WI38 (cell line): ENCODE data around the gene PIH1D1.
A peak's percentile ranks its signal among the peaks of the same experiment; 100 is the strongest.

Source experiments
- H3K4me3 ChIP-seq: 2 replicates; pipeline ENCODE4 v1.5.1; 2011; ENCODE audit warnings: low read depth, mild to moderate bottlenecking, control low read depth, low read length
- CTCF ChIP-seq: IDR thresholded peaks from 2 replicates; pipeline ENCODE4 v1.5.1; 2012; ENCODE audit warnings: low read depth, mild to moderate bottlenecking, control low read depth, low read length

The PIH1D1 gene

DNA sequence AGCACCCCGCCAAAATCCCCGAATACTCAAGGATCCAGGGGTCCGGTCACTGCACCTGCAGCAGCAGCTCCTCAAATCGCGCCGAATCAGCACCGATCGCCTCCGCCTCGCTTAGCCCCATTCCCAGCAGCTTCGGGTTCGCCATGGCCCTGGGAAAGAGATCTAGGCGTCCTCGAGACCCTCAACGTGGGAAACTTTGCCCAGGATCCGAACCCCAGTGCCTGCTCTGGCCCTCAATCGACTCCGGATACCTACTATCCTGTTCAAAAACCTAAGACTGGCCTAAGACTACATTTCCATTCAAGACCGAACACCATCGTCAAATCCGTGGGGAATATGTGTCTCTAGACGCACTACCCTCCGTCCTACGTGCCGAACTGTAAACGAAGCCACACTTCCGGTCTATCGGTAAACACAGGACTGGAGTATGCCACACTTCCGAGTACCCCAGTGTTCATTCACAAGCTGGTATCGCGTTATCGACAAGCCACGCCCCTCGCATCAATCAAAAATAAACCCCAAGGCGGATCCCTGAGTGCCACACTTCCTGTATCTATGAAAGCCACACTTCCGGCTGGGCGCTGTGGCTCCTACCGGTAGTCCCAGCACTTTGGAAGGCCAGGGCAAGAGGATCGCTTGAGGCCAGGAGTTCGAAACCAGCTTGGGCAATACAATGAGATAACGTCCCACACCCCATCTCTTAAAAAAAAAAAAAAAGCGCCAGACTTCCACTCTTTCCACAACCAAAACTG lies at the start of gene PIH1D1:
Gene PIH1D1 (minus strand): TSS at position 385 of the 752 bp plus-strand sequence. CDS start 240 bp downstream, at position 145.
- TF ChIP-seq CTCF = no peak
- H3K4me3 ChIP-seq = peak within 1 kb of the TSS; percentile 93

- H3K4me3 ChIP-seq = no peak overlapping the region
- no peak for TF ChIP-seq CTCF
These were observed 47.5 kb upstream of the PIH1D1 start for GRCh38 chr19:49499030-49499670.

DNA sequence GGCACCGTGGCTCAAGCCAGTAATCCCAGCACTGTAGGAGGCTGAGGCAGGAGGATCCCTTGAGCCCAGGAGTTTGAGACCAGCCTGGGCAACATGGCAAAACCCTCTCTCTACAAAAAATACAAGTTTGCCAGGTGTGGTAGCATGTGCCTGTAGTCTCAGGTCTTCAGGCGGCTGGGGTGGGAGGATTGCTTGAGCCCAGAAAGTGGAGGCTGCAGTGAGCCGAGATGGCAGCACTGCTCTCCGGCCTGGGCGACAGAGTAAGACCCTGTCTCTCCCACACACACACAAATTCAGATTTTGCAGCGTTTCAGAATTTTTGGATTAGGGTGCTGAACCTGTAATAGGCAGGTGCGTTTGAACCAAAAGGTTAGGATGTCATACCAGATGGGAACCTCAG lies 46.9 kb upstream of the PIH1D1 start:
- H3K4me3 ChIP-seq = no peak overlapping the region
- TF ChIP-seq CTCF = no peak

DNA sequence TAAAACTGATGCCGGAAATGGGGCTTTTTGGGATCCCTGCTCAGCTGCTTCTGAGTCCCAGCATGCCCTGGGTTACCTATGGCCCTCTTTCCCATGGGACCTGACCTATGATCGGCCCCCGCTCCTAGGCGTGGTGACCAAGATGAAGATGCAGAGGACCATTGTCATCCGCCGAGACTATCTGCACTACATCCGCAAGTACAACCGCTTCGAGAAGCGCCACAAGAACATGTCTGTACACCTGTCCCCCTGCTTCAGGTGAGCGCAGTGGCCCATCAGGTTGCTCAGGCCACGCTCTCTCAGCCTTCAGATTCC lies 46.1 kb upstream of the PIH1D1 start:
- H3K4me3 ChIP-seq = peak overlapping the region; percentile 74
- TF ChIP-seq CTCF = no peak

DNA sequence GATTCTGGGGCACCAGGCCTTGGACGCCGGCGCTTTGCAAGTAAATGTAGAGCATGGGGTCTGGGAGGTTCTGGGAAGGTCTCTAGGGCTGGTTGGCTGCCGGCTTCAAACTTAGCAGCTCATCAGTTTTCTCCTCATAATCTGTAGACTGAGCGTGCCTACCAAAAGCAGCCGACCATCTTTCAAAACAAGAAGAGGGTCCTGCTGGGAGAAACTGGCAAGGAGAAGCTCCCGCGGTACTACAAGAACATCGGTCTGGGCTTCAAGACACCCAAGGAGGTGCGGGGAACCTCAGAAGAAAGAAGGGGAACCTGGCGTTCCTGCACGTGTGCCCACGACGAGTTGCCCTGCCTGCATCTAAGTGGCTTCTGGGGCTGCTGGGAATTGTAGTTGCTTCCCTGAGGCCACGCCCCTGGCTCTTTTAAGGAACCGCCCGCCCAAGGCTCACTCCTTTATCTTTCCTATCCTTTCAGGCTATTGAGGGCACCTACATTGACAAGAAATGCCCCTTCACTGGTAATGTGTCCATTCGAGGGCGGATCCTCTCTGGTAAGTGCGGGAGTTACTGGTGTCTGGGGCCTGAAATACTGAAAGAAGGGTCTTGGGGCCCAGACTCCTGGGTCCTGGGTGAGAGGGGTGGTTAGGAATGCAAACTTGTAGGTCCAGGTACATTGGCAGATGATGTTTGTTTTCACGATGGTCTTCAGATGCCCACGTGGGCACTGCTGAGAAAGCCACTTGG lies 45.6 kb upstream of the PIH1D1 start:
- peak overlapping the region; percentile 74 for H3K4me3 ChIP-seq
- no peak for TF ChIP-seq CTCF

GRCh38 chr19:49496574-49497008 lies 45.0 kb upstream of the PIH1D1 start:
- H3K4me3 ChIP-seq = peak overlapping the region; percentile 74
- no peak for TF ChIP-seq CTCF
